HCT116 (cell line): Measurements from ENCODE around the gene CDHR1. TPM values are rescaled to one million over a fixed set of nuclear protein-coding genes. Genes with fewer than 3 reads are reported as not detected.
"Not testable (repeated sequence)": the region's sequence is repeated elsewhere in the genome, so short reads cannot be mapped to it uniquely, and the experiment has no call there.

Experiments used
- ATAC-seq: fragments of 200-7000 bp; cut with Tn5 transposase; 2 replicates; pipeline ENCODE4 v1.9.1; 2020; ENCODE audit warnings: mild to moderate bottlenecking, moderate library complexity
- BruUV-seq: library from RNA; stranded (reverse); fragments of 400-500 nt; replicated peaks from 2 replicates; lab custom pipeline; 2021; lab: Mats Ljungman, UMichigan
- CTCF ChIA-PET: fragments of 300-600 bp; sonication (Branson Sonifier 250); formaldehyde crosslinking; loops from one replicate; lab custom pipeline; 2021; ENCODE audit warnings: antibody characterized with exemption; lab: Charles Lee
- POLR2A ChIA-PET: fragments of 300-600, 350-600 bp; sonication (Branson Sonifier 250); formaldehyde crosslinking; loops from one replicate; lab custom pipeline; 2021; ENCODE audit warnings: antibody characterized with exemption; lab: Charles Lee
- RAD21 ChIA-PET, 2 experiments: fragments of 300-600 bp; sonication (Branson Sonifier 250); formaldehyde crosslinking; loops; one replicate each; lab custom pipeline; 2023; ENCODE audit warnings: low total read pairs in 2 of 2; ENCODE audit not compliant: uncharacterized antibody in 2 of 2, unreplicated experiment in 2 of 2, low non-redundant PET in 1 of 2; lab: Charles Lee
- DNase-seq: peaks from one replicate; pipeline ENCODE4 v3.0.0-alpha.2; 2010; ENCODE audit warnings: low read depth, low spot score
- H2AFZ ChIP-seq: fragments of 200-600 bp; shearing (Covaris generic), sonication (generic); 2 replicates; pipeline ENCODE4 v1.6.1; 2017; ENCODE audit warnings: low read depth, mixed run types, mixed read lengths, antibody characterized with exemption, low read length; ENCODE audit not compliant: poor library complexity, severe bottlenecking
- H3K27ac ChIP-seq: 2 replicates; pipeline ENCODE4 v1.5.1; 2012; ENCODE audit warnings: low read depth, low read length
- H3K27me3 ChIP-seq: fragments of 200-600 bp; sonication (generic); 2 replicates; pipeline ENCODE4 v1.6.1; 2016; ENCODE audit warnings: mixed run types, low read length, mixed read lengths; ENCODE audit not compliant: insufficient read depth
- H3K36me3 ChIP-seq, 2 experiments: fragments of 200-500 bp in 1 of 2; fragments of 200-600 bp in 1 of 2; sonication (Bioruptor generic) in 1 of 2; sonication (generic) in 1 of 2; 2 replicates each; pipeline versions ENCODE4 v1.5.1 to v1.6.1; 2014 to 2016; ENCODE audit warnings: low read length in 2 of 2, inconsistent platforms in 1 of 2, mixed read lengths in 1 of 2, mixed run types in 1 of 2; ENCODE audit not compliant: insufficient read depth in 2 of 2, control insufficient read depth in 1 of 2
- H3K4me1 ChIP-seq, 2 experiments: fragments of 200-600 bp in 1 of 2; sonication (generic) in 1 of 2; 2 replicates each; pipeline versions ENCODE4 v1.5.1 to v1.6.1; 2012 to 2017; ENCODE audit warnings: low read length in 2 of 2, inconsistent platforms in 1 of 2, mild to moderate bottlenecking in 1 of 2, mixed read lengths in 1 of 2, mixed run types in 1 of 2, moderate library complexity in 1 of 2; ENCODE audit not compliant: insufficient read depth in 2 of 2, control insufficient read depth in 1 of 2
- H3K4me2 ChIP-seq: fragments of 200-600 bp; sonication (generic); 2 replicates; pipeline ENCODE4 v1.6.1; 2017; ENCODE audit warnings: mixed run types, low read length, mixed read lengths
- H3K4me3 ChIP-seq, 2 experiments: fragments of 200-600 bp in 1 of 2; sonication (generic) in 1 of 2; replicated peaks in 1 of 2; 2 replicates each; pipeline ENCODE4 v1.5.1; 2011 to 2016; ENCODE audit warnings: low read length in 2 of 2, control low read depth in 1 of 2, low read depth in 1 of 2, mild to moderate bottlenecking in 1 of 2, mixed read lengths in 1 of 2, mixed run types in 1 of 2
- H3K79me2 ChIP-seq: fragments of 200-600 bp; sonication (generic); 2 replicates; pipeline ENCODE4 v1.6.1; 2017; ENCODE audit warnings: mild to moderate bottlenecking, mixed run types, low read length, moderate library complexity, mixed read lengths; ENCODE audit not compliant: insufficient read depth
- H3K9ac ChIP-seq: fragments of 200-600 bp; sonication (generic); 2 replicates; pipeline ENCODE4 v1.6.1; 2016; ENCODE audit warnings: low read length, mixed read lengths
- H3K9me2 ChIP-seq: fragments of 200-600 bp; sonication (generic), shearing (Covaris generic); 2 replicates; pipeline ENCODE4 v1.6.1; 2017; ENCODE audit warnings: mixed run types, mild to moderate bottlenecking, moderate library complexity; ENCODE audit not compliant: insufficient read depth
- H3K9me3 ChIP-seq, 2 experiments: fragments of 200-500 bp in 1 of 2; fragments of 200-600 bp in 1 of 2; sonication (Bioruptor generic) in 1 of 2; sonication (generic) in 1 of 2; 2 replicates each; pipeline ENCODE4 v1.6.1; 2014 to 2017; ENCODE audit warnings: low read length in 2 of 2, mixed read lengths in 2 of 2, inconsistent platforms in 1 of 2, low read depth in 1 of 2, mild to moderate bottlenecking in 1 of 2, mixed run types in 1 of 2, moderate library complexity in 1 of 2; ENCODE audit not compliant: control insufficient read depth in 1 of 2, insufficient read depth in 1 of 2
- H4K20me1 ChIP-seq: fragments of 200-600 bp; sonication (generic), shearing (Covaris generic); 2 replicates; pipeline ENCODE4 v1.6.1; 2017; ENCODE audit warnings: mixed run types, mild to moderate bottlenecking, moderate library complexity; ENCODE audit not compliant: insufficient read depth
- ATF3 ChIP-seq: IDR thresholded peaks from 2 replicates; pipeline ENCODE4 v1.6.1; 2012
- CTCF ChIP-seq, 3 experiments: fragments of 200-600 bp in 1 of 3; sonication (generic) in 1 of 3; IDR thresholded peaks in 2 of 3; conservative IDR thresholded peaks in 1 of 3; 2 replicates each; pipeline ENCODE4 v1.5.1; 2012 to 2017; ENCODE audit warnings: low read depth in 2 of 3, low read length in 2 of 3, antibody characterized with exemption in 1 of 3, borderline replicate concordance in 1 of 3, control low read depth in 1 of 3, mild to moderate bottlenecking in 1 of 3, mixed read lengths in 1 of 3, mixed run types in 1 of 3, moderate library complexity in 1 of 3; ENCODE audit not compliant: insufficient read depth in 1 of 3
- FOSL1 ChIP-seq: IDR thresholded peaks from 2 replicates; pipeline ENCODE4 v1.6.1; 2012; ENCODE audit warnings: low read depth
- RAD21 ChIP-seq: IDR thresholded peaks from 2 replicates; pipeline ENCODE4 v1.6.1; 2012; ENCODE audit warnings: low read depth, mild to moderate bottlenecking
- YY1 ChIP-seq: IDR thresholded peaks from 2 replicates; pipeline ENCODE4 v1.6.1; 2011; ENCODE audit warnings: low read length, low read depth, moderate library complexity, mild to moderate bottlenecking; ENCODE audit not compliant: insufficient replicate concordance; ENCODE audit errors: extremely low read depth
- intact Hi-C: fragments of 100-400 bp; cut with micrococcal nuclease; formaldehyde crosslinking; loops from 2 replicates; pipeline ENCODE4 v1.10.0; 2022
- total RNA-seq: library from RNA; stranded (reverse); gene quantifications from one replicate; pipeline ENCODE4 v1.2.1, GENCODE V29; 2021; ENCODE audit not compliant: unreplicated experiment

The CDHR1 gene
- total RNA-seq, 1 experiment from 2014 or later, result not detected

- TF ChIP-seq ATF3 (no peak), YY1 (no peak), FOSL1 (no peak)
Observed at GRCh38 chr10:84147347-84147746, 47.0 kb upstream of the CDHR1 start (continued).

GRCh38 chr10:84148006-84148597 lies 46.2 kb upstream of the CDHR1 start:
- H3K4me1 ChIP-seq, H4K20me1 ChIP-seq, H3K9me3 ChIP-seq, POLR2A ChIA-PET, RAD21 ChIA-PET, H2AFZ ChIP-seq, DNase-seq, BruUV-seq, H3K27ac ChIP-seq, H3K4me2 ChIP-seq, H3K9ac ChIP-seq, H3K9me2 ChIP-seq, H3K27me3 ChIP-seq, H3K4me3 ChIP-seq: not testable (repeated sequence)
- Histone ChIP-seq H3K36me3 (peaks cover 74 to 79% of the 10 kb centered on the region in 2 experiments), H3K79me2 (peaks cover 23% of the 10 kb centered on the region)
- intact Hi-C loops, result loop anchor here (1.0 to 5.0 kb wide), 2 partner anchors 57 to 389 kb away; no protein-coding TSS in a partner anchor
- peak; percentile 53; the same call in 1 of the 2 replicates for ATAC-seq
- CTCF ChIA-PET, result interaction anchor here (0.6 to 1.6 kb wide), 14 partner anchors 9 to 389 kb away, joined by 3 to 24 read pairs (median 3); partner anchors contain the start of gene GHITM
- TF ChIP-seq CTCF (IDR thresholded peaks at IDR 0.05 in 2 of 3, conservative IDR thresholded peaks at IDR 0.05 in 1 of 3; ENCODE audit: borderline replicate concordance in 1 of 3, insufficient read depth in 1 of 3, low read depth in 2 of 3, low read length in 2 of 3), result peak in 2 of 3 experiments; percentile 47 to 69; a peak in 4 of 6 replicates
- TF ChIP-seq RAD21, result peak; percentile 33; the same call in 1 of the 2 replicates
